ENCODE results near the gene MARCHF3.
A peak's percentile ranks its signal among the peaks of the same experiment; 100 is the strongest.

The MARCHF3 gene

GRCh38 chr5:127030259-127031146 lies at the start of gene MARCHF3:
MARCHF3 (minus strand) TSS chr5:127030558; CDS start chr5:126918171, 112,387 bp downstream.
- peak within 1 kb of the TSS; percentile 71 to 83 for H3K4me3 ChIP-seq
- peak; percentile 12 to 28 for TF ChIP-seq CTCF (IDR thresholded peaks at IDR 0.05)
- H3K4me1 ChIP-seq, result peaks cover 0 to 14% (median 4%) of the 10 kb centered on the region in 4 donors
- peak; percentile 93 to 98 for DNase-seq
- no peaks in the 10 kb centered on the region for H3K36me3 ChIP-seq
- no peaks in the 10 kb centered on the region for H3K27me3 ChIP-seq
- H3K9me3 ChIP-seq, result no peaks in the 10 kb centered on the region
- peak within 1 kb of the TSS; percentile 87 to 90 for H3K27ac ChIP-seq
- intact Hi-C loops (cut with DNase I; ENCODE audit: low total_unique reads), result loop anchor here (10.0 kb wide), 1 partner anchor 256 kb away; the partner anchor contains the start of gene LMNB1

- no peak overlapping the region for H3K4me3 ChIP-seq
- no peaks in the 10 kb centered on the region for H3K9me3 ChIP-seq
- H3K36me3 ChIP-seq, result no peaks in the 10 kb centered on the region
- TF ChIP-seq CTCF (IDR thresholded peaks at IDR 0.05), result no peak
- H3K27me3 ChIP-seq, result no peaks in the 10 kb centered on the region
- intact Hi-C loops (cut with DNase I; ENCODE audit: low total_unique reads), result no loop called here
- DNase-seq, result peak in 1 of 2 donors; percentile 22
- H3K4me1 ChIP-seq, result no peaks in the 10 kb centered on the region
- no peak overlapping the region for H3K27ac ChIP-seq
Observed at GRCh38 chr5:127079994-127080491, 49.7 kb upstream of the MARCHF3 start.

- intact Hi-C loops (cut with DNase I; ENCODE audit: low total_unique reads), result no loop called here
- DNase-seq, result no peak
- Histone ChIP-seq H3K4me1 (no peaks in the 10 kb centered on the region), H3K9me3 (no peaks in the 10 kb centered on the region), H3K27ac (no peak overlapping the region), H3K27me3 (no peaks in the 10 kb centered on the region), H3K4me3 (no peak overlapping the region), H3K36me3 (no peaks in the 10 kb centered on the region)
- no peak for TF ChIP-seq CTCF (IDR thresholded peaks at IDR 0.05)
Observed at GRCh38 chr5:127077366-127077765, 47.0 kb upstream of the MARCHF3 start.

GRCh38 chr5:127076315-127077129 lies 46.2 kb upstream of the MARCHF3 start:
- Histone ChIP-seq H3K27me3 (no peaks in the 10 kb centered on the region), H3K4me3 (no peak overlapping the region), H3K4me1 (no peaks in the 10 kb centered on the region), H3K27ac (no peak overlapping the region), H3K9me3 (no peaks in the 10 kb centered on the region), H3K36me3 (no peaks in the 10 kb centered on the region)
- TF ChIP-seq CTCF (IDR thresholded peaks at IDR 0.05), result no peak
- intact Hi-C loops (cut with DNase I; ENCODE audit: low total_unique reads), result no loop called here
- no peak for DNase-seq

GRCh38 chr5:127074466-127074865 lies 44.1 kb upstream of the MARCHF3 start:
- no peaks in the 10 kb centered on the region for H3K4me1 ChIP-seq
- no peak for TF ChIP-seq CTCF (IDR thresholded peaks at IDR 0.05)
- H3K9me3 ChIP-seq, result no peaks in the 10 kb centered on the region
- no peak overlapping the region for H3K4me3 ChIP-seq
- no peaks in the 10 kb centered on the region for H3K36me3 ChIP-seq
- H3K27ac ChIP-seq, result no peak overlapping the region
- no peak for DNase-seq
- intact Hi-C loops (cut with DNase I; ENCODE audit: low total_unique reads), result no loop called here
- no peaks in the 10 kb centered on the region for H3K27me3 ChIP-seq

Data from tibial artery (tissue), 4 donors.